ENCODE results near the gene HOXB9. TPM values are rescaled to one million over a fixed set of nuclear protein-coding genes. Genes with fewer than 3 reads are reported as not detected.

HOXB9 gene
- polyA plus RNA-seq, 4 donors = 57.8 to 70.4 (median 64.7) TPM

DNA sequence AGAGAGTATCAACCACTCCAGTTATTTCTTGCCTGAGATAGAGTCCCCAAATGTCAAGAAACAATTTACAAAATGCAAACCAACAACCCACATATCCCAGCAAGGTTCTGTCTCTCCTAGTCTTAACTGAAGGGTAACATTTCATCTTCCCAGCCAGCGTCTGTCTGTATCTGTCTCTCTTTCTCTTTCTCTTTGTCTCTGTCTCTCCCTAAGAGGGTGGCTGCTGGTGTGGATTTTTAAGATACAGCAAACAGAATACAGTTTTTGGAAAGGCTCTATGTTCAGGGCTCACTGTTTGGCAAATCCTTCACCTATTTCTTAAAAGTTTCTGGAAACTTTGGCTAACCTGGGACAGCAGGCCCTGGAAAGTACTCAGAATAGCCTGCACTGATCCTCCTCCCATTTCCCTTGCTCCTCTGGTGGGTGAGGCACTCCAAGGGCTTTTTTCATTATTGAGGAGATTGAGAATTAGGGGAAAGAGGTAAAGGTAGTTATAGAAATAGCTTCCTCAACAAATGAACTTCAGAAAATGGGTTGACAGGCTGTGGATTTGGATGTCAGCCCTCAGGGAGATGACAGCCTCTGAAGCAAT, 54.2 kb downstream of the HOXB9 start:
- DNase-seq (ENCODE audit: low read depth in 4 of 4, low spot score in 2 of 4) = no peak

Other genes starting within 250 kb of the HOXB9 start
- gene SKAP1, start 196.1 kb downstream of the HOXB9 start, polyA plus RNA-seq (ENCODE audit: insufficient read length in 4 of 4) = 10 to 100 TPM in 3 of 4 donors, 1 to 10 TPM in 1; 9.9 to 13.6 (median 12.4) TPM
- under 1 TPM; 0.17 to 0.58 (median 0.40) TPM for gene HOXB1, start 95.3 kb downstream of the HOXB9 start, polyA plus RNA-seq (ENCODE audit: insufficient read length in 4 of 4)
- gene HOXB2, start 81.2 kb downstream of the HOXB9 start, polyA plus RNA-seq (ENCODE audit: insufficient read length in 4 of 4) = 10 to 100 TPM; 42.3 to 63.0 (median 53.9) TPM
- 10 to 100 TPM in 2 of 4 donors, 1 to 10 TPM in 2; 6.8 to 22.8 (median 14.5) TPM for gene HOXB4, start 48.0 kb downstream of the HOXB9 start, polyA plus RNA-seq (ENCODE audit: insufficient read length in 4 of 4)
- gene HOXB3, start 36.1 kb downstream of the HOXB9 start, polyA plus RNA-seq (ENCODE audit: insufficient read length in 4 of 4) = 100 to 1,000 TPM; 112 to 237 (median 181) TPM
- gene HOXB5, start 32.6 kb downstream of the HOXB9 start, polyA plus RNA-seq (ENCODE audit: insufficient read length in 4 of 4) = 10 to 100 TPM; 23.9 to 51.6 (median 37.1) TPM
- 100 to 1,000 TPM in 2 of 4 donors, 10 to 100 TPM in 2; 67.8 to 159 (median 116) TPM for gene HOXB6, start 21.4 kb downstream of the HOXB9 start, polyA plus RNA-seq (ENCODE audit: insufficient read length in 4 of 4)
- gene HOXB7, start 15.3 kb downstream of the HOXB9 start, polyA plus RNA-seq (ENCODE audit: insufficient read length in 4 of 4) = 10 to 100 TPM; 45.7 to 64.9 (median 51.8) TPM
- 10 to 100 TPM; 38.8 to 60.8 (median 58.2) TPM for gene HOXB8, start 11.1 kb downstream of the HOXB9 start, polyA plus RNA-seq (ENCODE audit: insufficient read length in 4 of 4)
- gene PRAC1, start 96.2 kb upstream of the HOXB9 start, polyA plus RNA-seq (ENCODE audit: insufficient read length in 4 of 4) = not detected
- gene PRAC2, start 96.8 kb upstream of the HOXB9 start, polyA plus RNA-seq (ENCODE audit: insufficient read length in 4 of 4) = not detected
- gene HOXB13, start 102.4 kb upstream of the HOXB9 start, polyA plus RNA-seq (ENCODE audit: insufficient read length in 4 of 4) = not detected
- under 1 TPM; 0.35 to 0.60 (median 0.47) TPM for gene TTLL6, start 190.9 kb upstream of the HOXB9 start, polyA plus RNA-seq (ENCODE audit: insufficient read length in 4 of 4)
- 10 to 100 TPM; 61.7 to 94.5 (median 82.6) TPM for gene CALCOCO2, start 204.7 kb upstream of the HOXB9 start, polyA plus RNA-seq (ENCODE audit: insufficient read length in 4 of 4)

All from left renal cortex interstitium (tissue), 4 donors.